ENCODE measurements around the gene JAZF1.

The JAZF1 gene

DNA sequence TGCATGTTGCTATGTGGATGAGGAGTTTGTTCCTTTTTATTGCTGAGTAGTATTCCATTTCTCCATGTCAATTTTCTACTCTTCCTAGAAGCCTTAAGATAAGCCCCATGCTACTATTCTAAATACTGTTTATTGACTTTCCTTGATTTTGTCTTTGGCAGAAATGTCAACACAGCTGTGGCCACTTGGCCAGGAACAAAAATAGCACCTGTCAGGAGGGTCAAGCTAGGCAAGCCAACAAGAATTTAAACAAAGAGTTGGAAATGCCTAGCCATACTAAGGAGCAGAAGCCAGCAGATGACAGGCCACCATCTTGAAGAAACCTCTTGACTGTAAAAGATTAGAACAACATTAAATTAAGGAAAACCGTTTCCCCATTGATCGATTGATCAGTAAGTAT lies 34.7 kb downstream of the JAZF1 start:
- Histone ChIP-seq H3K9ac (ENCODE audit: low read depth, low read length, poor library complexity) (no peak overlapping the region), H3K14ac (ENCODE audit: low read length) (no peak overlapping the region), H2AFZ (ENCODE audit: low read length) (no peak overlapping the region), H4K8ac (ENCODE audit: low read depth, low read length) (no peak overlapping the region), H3K4me3 (ENCODE audit: low read length in 2 of 2) (no peak overlapping the region), H4K91ac (ENCODE audit: low read depth, low read length, poor library complexity) (no peak overlapping the region), H3K27ac (replicated peaks; ENCODE audit: low read length) (no peak overlapping the region), H2BK5ac (ENCODE audit: low read length) (no peak overlapping the region), H3K4me2 (ENCODE audit: insufficient read depth, low read length, poor library complexity, severe bottlenecking) (no peak overlapping the region), H2AK5ac (ENCODE audit: low read depth, low read length) (no peak overlapping the region), H3K18ac (ENCODE audit: low read length) (no peak overlapping the region), H3K4me1 (ENCODE audit: control insufficient read depth in 2 of 2, insufficient read depth in 1 of 2, low read depth in 1 of 2, low read length in 2 of 2) (peaks cover 0 to 2% of the 10 kb centered on the region in 2 donors), H3K79me1 (ENCODE audit: low read depth, low read length) (no peaks in the 10 kb centered on the region), H3K27me3 (ENCODE audit: control insufficient read depth in 3 of 3, insufficient read depth in 3 of 3, low read depth in 1 of 3, low read length in 3 of 3) (peaks cover 0 to 3% (median 0%) of the 10 kb centered on the region in 3 experiments), H3K36me3 (replicated peaks in 1 of 2; ENCODE audit: control insufficient read depth in 2 of 2, insufficient read depth in 2 of 2, low read length in 2 of 2) (no peaks in the 10 kb centered on the region), H2BK120ac (ENCODE audit: low read depth, low read length) (no peak overlapping the region), H2BK12ac (ENCODE audit: low read length) (no peak overlapping the region), H3K23ac (ENCODE audit: low read depth, low read length, poor library complexity) (no peak overlapping the region), H3K9me3 (replicated peaks in 1 of 2; ENCODE audit: control insufficient read depth in 2 of 2, insufficient read depth in 1 of 2, low read depth in 1 of 2, low read length in 2 of 2) (no peaks in the 10 kb centered on the region), H2BK15ac (ENCODE audit: low read length) (no peak overlapping the region), H3K4ac (ENCODE audit: low read length) (no peak overlapping the region)
- no peak for DNase-seq (ENCODE audit: low spot score)
- no CpG with 5 or more reads among the region's 2 CpGs for WGBS, 2 donors (ENCODE audit: extremely low coverage in 2 of 2, insufficient read length in 2 of 2, insufficient replicate concordance in 1 of 2)

DNA sequence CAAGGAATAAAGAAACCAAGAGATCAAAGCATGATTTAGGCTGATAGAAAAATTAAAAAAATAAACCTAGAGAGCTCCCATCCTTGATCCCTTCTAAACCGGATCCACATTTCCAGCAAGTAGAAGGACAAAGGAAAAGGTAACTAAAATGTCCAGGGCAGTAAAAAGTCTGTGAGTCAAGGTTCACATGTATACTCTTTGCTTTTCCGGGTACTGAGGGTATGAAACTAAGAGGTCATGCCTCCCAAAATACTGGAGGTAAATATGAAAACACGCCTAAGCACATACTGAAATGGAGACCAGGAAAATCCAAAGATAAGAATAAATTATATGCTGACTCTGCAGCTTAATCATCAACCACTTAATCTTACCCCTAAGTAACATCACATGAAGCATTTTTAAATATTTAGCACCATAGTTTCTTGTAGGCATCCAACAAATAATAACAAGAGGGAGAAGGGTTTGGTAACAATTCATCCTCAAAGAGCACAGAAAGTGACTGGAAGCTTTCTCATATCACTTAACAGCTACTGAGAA lies 35.4 kb downstream of the JAZF1 start:
- whole genome bisulfite sequencing, 2 donors (ENCODE audit: extremely low coverage in 2 of 2, insufficient read length in 2 of 2, insufficient replicate concordance in 1 of 2), result no CpG with 5 or more reads among the region's 3 CpGs
- H2BK12ac ChIP-seq (ENCODE audit: low read length), result no peak overlapping the region
- H2AFZ ChIP-seq (ENCODE audit: low read length), result no peak overlapping the region
- H2AK5ac ChIP-seq (ENCODE audit: low read depth, low read length), result no peak overlapping the region
- no peak overlapping the region for H2BK15ac ChIP-seq (ENCODE audit: low read length)
- H3K4me1 ChIP-seq (ENCODE audit: control insufficient read depth in 2 of 2, insufficient read depth in 1 of 2, low read depth in 1 of 2, low read length in 2 of 2), result peaks cover 0 to 2% of the 10 kb centered on the region in 2 donors
- DNase-seq (ENCODE audit: low spot score), result no peak
- no peak overlapping the region for H3K4ac ChIP-seq (ENCODE audit: low read length)
- H3K4me3 ChIP-seq (ENCODE audit: low read length in 2 of 2), result no peak overlapping the region
- H3K4me2 ChIP-seq (ENCODE audit: insufficient read depth, low read length, poor library complexity, severe bottlenecking), result no peak overlapping the region
- no peak overlapping the region for H4K91ac ChIP-seq (ENCODE audit: low read depth, low read length, poor library complexity)
- no peak overlapping the region for H2BK120ac ChIP-seq (ENCODE audit: low read depth, low read length)
- no peaks in the 10 kb centered on the region for H3K79me1 ChIP-seq (ENCODE audit: low read depth, low read length)
- no peak overlapping the region for H3K18ac ChIP-seq (ENCODE audit: low read length)
- H3K9ac ChIP-seq (ENCODE audit: low read depth, low read length, poor library complexity), result no peak overlapping the region
- H3K27ac ChIP-seq (replicated peaks; ENCODE audit: low read length), result no peak overlapping the region
- no peaks in the 10 kb centered on the region for H3K36me3 ChIP-seq (replicated peaks in 1 of 2; ENCODE audit: control insufficient read depth in 2 of 2, insufficient read depth in 2 of 2, low read length in 2 of 2)
- H3K9me3 ChIP-seq (replicated peaks in 1 of 2; ENCODE audit: control insufficient read depth in 2 of 2, insufficient read depth in 1 of 2, low read depth in 1 of 2, low read length in 2 of 2), result no peaks in the 10 kb centered on the region
- H2BK5ac ChIP-seq (ENCODE audit: low read length), result no peak overlapping the region
- no peak overlapping the region for H3K23ac ChIP-seq (ENCODE audit: low read depth, low read length, poor library complexity)
- H3K14ac ChIP-seq (ENCODE audit: low read length), result no peak overlapping the region
- no peak overlapping the region for H4K8ac ChIP-seq (ENCODE audit: low read depth, low read length)
- H3K27me3 ChIP-seq (ENCODE audit: control insufficient read depth in 3 of 3, insufficient read depth in 3 of 3, low read depth in 1 of 3, low read length in 3 of 3), result peaks cover 0 to 3% (median 0%) of the 10 kb centered on the region in 3 experiments

DNA sequence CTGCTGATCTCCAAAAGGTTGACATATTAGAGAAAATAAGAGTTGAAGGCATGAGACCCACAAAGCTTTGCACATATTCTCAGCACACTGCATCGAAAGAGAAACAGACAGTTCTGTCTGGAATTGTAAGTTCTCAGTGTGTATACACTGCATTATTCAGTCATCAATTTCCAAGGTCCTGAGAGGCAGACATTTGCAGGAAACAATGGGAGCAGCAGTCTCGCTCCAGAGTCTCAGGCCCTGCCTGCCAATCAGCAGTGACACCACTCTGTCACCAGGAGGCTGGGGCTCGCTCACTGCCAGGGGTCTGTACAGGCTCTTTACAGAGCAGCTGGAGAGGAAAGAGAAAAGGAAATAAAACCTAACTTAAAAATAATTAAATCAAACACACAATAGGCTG lies 36.3 kb downstream of the JAZF1 start:
- no peak overlapping the region for H3K4me3 ChIP-seq (ENCODE audit: low read length in 2 of 2)
- H3K4me2 ChIP-seq (ENCODE audit: insufficient read depth, low read length, poor library complexity, severe bottlenecking), result no peak overlapping the region
- no peak overlapping the region for H3K9ac ChIP-seq (ENCODE audit: low read depth, low read length, poor library complexity)
- no peak overlapping the region for H3K4ac ChIP-seq (ENCODE audit: low read length)
- H3K27ac ChIP-seq (replicated peaks; ENCODE audit: low read length), result no peak overlapping the region
- no peak overlapping the region for H3K18ac ChIP-seq (ENCODE audit: low read length)
- no peak overlapping the region for H3K23ac ChIP-seq (ENCODE audit: low read depth, low read length, poor library complexity)
- no peak overlapping the region for H4K91ac ChIP-seq (ENCODE audit: low read depth, low read length, poor library complexity)
- H3K4me1 ChIP-seq (ENCODE audit: control insufficient read depth in 2 of 2, insufficient read depth in 1 of 2, low read depth in 1 of 2, low read length in 2 of 2), result peaks cover 0 to 2% of the 10 kb centered on the region in 2 donors
- no peak overlapping the region for H4K8ac ChIP-seq (ENCODE audit: low read depth, low read length)
- peak overlapping the region; percentile 27 for H2AFZ ChIP-seq (ENCODE audit: low read length)
- H3K9me3 ChIP-seq (replicated peaks in 1 of 2; ENCODE audit: control insufficient read depth in 2 of 2, insufficient read depth in 1 of 2, low read depth in 1 of 2, low read length in 2 of 2), result no peaks in the 10 kb centered on the region
- H3K14ac ChIP-seq (ENCODE audit: low read length), result no peak overlapping the region
- no peak overlapping the region for H2AK5ac ChIP-seq (ENCODE audit: low read depth, low read length)
- WGBS, 2 donors (ENCODE audit: extremely low coverage in 2 of 2, insufficient read length in 2 of 2, insufficient replicate concordance in 1 of 2), result no CpG with 5 or more reads among the region's 3 CpGs
- H3K36me3 ChIP-seq (replicated peaks in 1 of 2; ENCODE audit: control insufficient read depth in 2 of 2, insufficient read depth in 2 of 2, low read length in 2 of 2), result no peaks in the 10 kb centered on the region
- peak; percentile 21 for DNase-seq (ENCODE audit: low spot score)
- H2BK120ac ChIP-seq (ENCODE audit: low read depth, low read length), result no peak overlapping the region
- H2BK12ac ChIP-seq (ENCODE audit: low read length), result no peak overlapping the region
- H2BK5ac ChIP-seq (ENCODE audit: low read length), result no peak overlapping the region
- H2BK15ac ChIP-seq (ENCODE audit: low read length), result no peak overlapping the region
- H3K79me1 ChIP-seq (ENCODE audit: low read depth, low read length), result no peaks in the 10 kb centered on the region
- H3K27me3 ChIP-seq (ENCODE audit: control insufficient read depth in 3 of 3, insufficient read depth in 3 of 3, low read depth in 1 of 3, low read length in 3 of 3), result peaks cover 0 to 3% (median 0%) of the 10 kb centered on the region in 3 experiments

DNA sequence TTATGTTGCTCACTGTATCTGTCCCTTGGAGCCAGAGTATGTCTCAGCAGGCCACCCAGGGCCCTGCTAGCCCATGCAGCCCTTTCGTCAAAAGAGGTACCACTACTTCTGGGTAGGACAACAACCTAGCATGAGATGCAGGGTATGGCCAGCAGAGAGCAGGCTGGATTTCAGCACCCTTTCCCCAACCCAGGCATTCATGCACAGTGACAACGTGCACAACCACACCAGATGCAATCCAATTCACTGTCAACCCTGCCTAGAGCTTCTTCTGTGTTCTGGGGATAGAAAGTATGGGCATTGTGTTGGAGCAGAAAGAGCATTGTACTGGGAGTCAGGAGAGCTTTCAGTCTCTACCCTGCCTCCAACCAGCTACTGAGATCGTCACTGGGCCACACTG lies 37.9 kb downstream of the JAZF1 start:
- Histone ChIP-seq H2BK12ac (ENCODE audit: low read length) (no peak overlapping the region), H3K36me3 (replicated peaks in 1 of 2; ENCODE audit: control insufficient read depth in 2 of 2, insufficient read depth in 2 of 2, low read length in 2 of 2) (no peaks in the 10 kb centered on the region), H3K4ac (ENCODE audit: low read length) (no peak overlapping the region), H3K9ac (ENCODE audit: low read depth, low read length, poor library complexity) (no peak overlapping the region), H3K9me3 (replicated peaks in 1 of 2; ENCODE audit: control insufficient read depth in 2 of 2, insufficient read depth in 1 of 2, low read depth in 1 of 2, low read length in 2 of 2) (no peaks in the 10 kb centered on the region), H3K27me3 (ENCODE audit: control insufficient read depth in 3 of 3, insufficient read depth in 3 of 3, low read depth in 1 of 3, low read length in 3 of 3) (peaks cover 0 to 3% (median 0%) of the 10 kb centered on the region in 3 experiments), H2BK5ac (ENCODE audit: low read length) (no peak overlapping the region), H3K18ac (ENCODE audit: low read length) (no peak overlapping the region), H4K8ac (ENCODE audit: low read depth, low read length) (no peak overlapping the region), H3K14ac (ENCODE audit: low read length) (no peak overlapping the region), H2AK5ac (ENCODE audit: low read depth, low read length) (no peak overlapping the region), H3K79me1 (ENCODE audit: low read depth, low read length) (no peaks in the 10 kb centered on the region), H3K27ac (replicated peaks; ENCODE audit: low read length) (no peak overlapping the region), H2AFZ (ENCODE audit: low read length) (no peak overlapping the region), H2BK120ac (ENCODE audit: low read depth, low read length) (no peak overlapping the region), H4K91ac (ENCODE audit: low read depth, low read length, poor library complexity) (no peak overlapping the region), H3K23ac (ENCODE audit: low read depth, low read length, poor library complexity) (no peak overlapping the region), H3K4me3 (ENCODE audit: low read length in 2 of 2) (peak overlapping the region in 1 of 2 donors; percentile 23), H2BK15ac (ENCODE audit: low read length) (no peak overlapping the region), H3K4me1 (ENCODE audit: control insufficient read depth in 2 of 2, insufficient read depth in 1 of 2, low read depth in 1 of 2, low read length in 2 of 2) (peaks cover 0 to 2% of the 10 kb centered on the region in 2 donors), H3K4me2 (ENCODE audit: insufficient read depth, low read length, poor library complexity, severe bottlenecking) (no peak overlapping the region)
- no peak for DNase-seq (ENCODE audit: low spot score)
- WGBS, 2 donors (ENCODE audit: extremely low coverage in 2 of 2, insufficient read length in 2 of 2, insufficient replicate concordance in 1 of 2), result no CpG with 5 or more reads among the region's 3 CpGs
